HepG2 (cell line): ENCODE data around the gene SNRPD3. TPM values are rescaled to one million over a fixed set of nuclear protein-coding genes. Genes with fewer than 3 reads are reported as not detected.

Source experiments
- ARNTL ChIP-seq: sonication (generic); formaldehyde crosslinking; IDR thresholded peaks from 2 replicates; pipeline ENCODE4 v1.4.0; 2020; ENCODE audit warnings: mild to moderate bottlenecking, missing genetic modification reagents
- DR1 ChIP-seq: sonication (generic); formaldehyde crosslinking; IDR thresholded peaks from 2 replicates; pipeline ENCODE4 v1.8.0; 2021; ENCODE audit warnings: mild to moderate bottlenecking, missing genetic modification reagents, inconsistent platforms
- HNF1A ChIP-seq, 2 experiments: sonication (generic) in 1 of 2; formaldehyde crosslinking in 1 of 2; IDR thresholded peaks; 2 replicates each; pipeline versions ENCODE4 v1.4.0 to v1.6.1; 2016 to 2020; ENCODE audit warnings: borderline replicate concordance in 1 of 2, low read depth in 1 of 2, mild to moderate bottlenecking in 1 of 2, missing genetic modification reagents in 1 of 2
- JDP2 ChIP-seq: sonication (generic); formaldehyde crosslinking; IDR thresholded peaks from 2 replicates; pipeline ENCODE4 v1.8.1; 2022; ENCODE audit warnings: missing genetic modification reagents, borderline replicate concordance
- KMT2B ChIP-seq: IDR thresholded peaks from 2 replicates; pipeline ENCODE4 v1.6.1; 2016; ENCODE audit warnings: missing genetic modification reagents, missing compliant biosample characterization
- MAX ChIP-seq: IDR thresholded peaks from 2 replicates; pipeline ENCODE4 v1.6.1; 2012; ENCODE audit warnings: inconsistent platforms
- MAZ ChIP-seq, 2 experiments: sonication (generic) in 1 of 2; formaldehyde crosslinking in 1 of 2; IDR thresholded peaks; 2 replicates each; pipeline versions ENCODE4 v1.5.0 to v1.6.1; 2012 to 2020; ENCODE audit warnings: low read depth in 2 of 2, mild to moderate bottlenecking in 2 of 2, borderline replicate concordance in 1 of 2, improper control_type of control experiment in 1 of 2, low read length in 1 of 2, missing genetic modification reagents in 1 of 2, moderate library complexity in 1 of 2
- MBNL3 ChIP-seq: fragments of 250-450 bp; sonication (Bioruptor Pico); conservative IDR thresholded peaks from 2 replicates; pipeline ENCODE4 v1.8.0; 2022; ENCODE audit warnings: mild to moderate bottlenecking, inconsistent platforms
- NFYC ChIP-seq: IDR thresholded peaks from 2 replicates; pipeline ENCODE4 v1.6.1; 2016; ENCODE audit warnings: missing genetic modification reagents, missing compliant biosample characterization
- RORA ChIP-seq: sonication (generic); formaldehyde crosslinking; IDR thresholded peaks from 2 replicates; pipeline ENCODE4 v1.5.0; 2020; ENCODE audit warnings: mild to moderate bottlenecking, missing genetic modification reagents, moderate library complexity
- SOX5 ChIP-seq: IDR thresholded peaks from 2 replicates; pipeline ENCODE4 v1.6.1; 2016; ENCODE audit warnings: borderline replicate concordance
- SRSF1 ChIP-seq: fragments of 200-400 bp; formaldehyde crosslinking; optimal IDR thresholded peaks from 2 replicates; pipeline ENCODE3; 2017; ENCODE audit warnings: mild to moderate bottlenecking, low read depth, low read length, moderate library complexity
- SRY ChIP-seq: sonication (generic); formaldehyde crosslinking; IDR thresholded peaks from 2 replicates; pipeline ENCODE4 v1.8.0; 2022; ENCODE audit warnings: mild to moderate bottlenecking, missing genetic modification reagents
- ZFAT ChIP-seq: sonication (generic); formaldehyde crosslinking; conservative IDR thresholded peaks from 2 replicates; pipeline ENCODE4 v1.8.1; 2023; ENCODE audit warnings: missing genetic modification reagents, inconsistent platforms
- ZNF12 ChIP-seq: sonication (generic); formaldehyde crosslinking; IDR thresholded peaks from 2 replicates; pipeline ENCODE4 v1.5.0; 2020; ENCODE audit warnings: missing genetic modification reagents
- ZNF143 ChIP-seq: sonication (generic); formaldehyde crosslinking; IDR thresholded peaks from 2 replicates; pipeline ENCODE4 v1.4.0; 2020; ENCODE audit warnings: missing genetic modification reagents
- ZNF34 ChIP-seq: sonication (generic); formaldehyde crosslinking; IDR thresholded peaks from 2 replicates; pipeline ENCODE4 v1.4.0; 2020; ENCODE audit warnings: mild to moderate bottlenecking, missing genetic modification reagents, borderline replicate concordance
- ZNF451 ChIP-seq: sonication (generic); formaldehyde crosslinking; IDR thresholded peaks from 2 replicates; pipeline ENCODE4 v1.5.0; 2020; ENCODE audit warnings: mild to moderate bottlenecking, missing genetic modification reagents
- ZNF773 ChIP-seq: sonication (generic); formaldehyde crosslinking; IDR thresholded peaks from 2 replicates; pipeline ENCODE4 v1.4.0; 2020; ENCODE audit warnings: missing genetic modification reagents, borderline replicate concordance
- ZNF788 ChIP-seq: sonication (generic); formaldehyde crosslinking; IDR thresholded peaks from 2 replicates; pipeline ENCODE4 v1.5.0; 2020; ENCODE audit warnings: mild to moderate bottlenecking, missing genetic modification reagents, borderline replicate concordance
- polyA plus RNA-seq, 8 experiments: library from polyadenylated mRNA; depleted of rRNA in 3 of 8; stranded (reverse) in 7 of 8; unstranded in 1 of 8; fragments of >200 nt; fragmentation: Illumina TruSeq in 4 of 8; extraction: Trizol in 4 of 8; gene quantifications; 2 replicates each; pipeline versions ENCODE4 v1.2.1 to v1.2.3, GENCODE V29; 2011 to 2016; ENCODE audit warnings: low read depth in 4 of 8, missing spikeins in 1 of 8, mixed read lengths in 1 of 8; ENCODE audit not compliant: insufficient read depth in 1 of 8
- total RNA-seq, 5 experiments: library from RNA; depleted of rRNA; stranded (reverse); fragments of >200 nt; fragmentation: Illumina TruSeq; extraction: Trizol; gene quantifications; 2 replicates each; pipeline ENCODE4 v1.2.3, GENCODE V29; 2016; ENCODE audit warnings: low read depth in 1 of 5
- TF ChIP-seq, protein P1 (sequence below): sonication (generic); formaldehyde crosslinking; IDR thresholded peaks from 2 replicates; pipeline ENCODE4 v1.5.0; 2020; ENCODE audit warnings: missing genetic modification reagents
- TF ChIP-seq, protein P2 (sequence below): sonication (generic); formaldehyde crosslinking; conservative IDR thresholded peaks from 2 replicates; pipeline ENCODE4 v1.4.0; 2020; ENCODE audit warnings: missing genetic modification reagents

The SNRPD3 gene
- total and polyA plus RNA-seq, 2 of the 13 experiments (the other 11 are each of a cell fraction or from before 2014, with no cell fraction given), result 110 to 209 TPM

- peak; percentile 98 for TF ChIP-seq HNF1A (IDR thresholded peaks at IDR 0.05; ENCODE audit: low read depth)
- TF ChIP-seq HNF1A (CRISPR knock-in tag; IDR thresholded peaks at IDR 0.05; ENCODE audit: borderline replicate concordance), result peak; percentile 99
- TF ChIP-seq ZNF773 (CRISPR knock-in tag), result peak; percentile 80; the same call in 1 of the 2 replicates
- TF ChIP-seq MBNL3 (CRISPR knock-in tag), result no peak
- TF ChIP-seq, protein P1, sequence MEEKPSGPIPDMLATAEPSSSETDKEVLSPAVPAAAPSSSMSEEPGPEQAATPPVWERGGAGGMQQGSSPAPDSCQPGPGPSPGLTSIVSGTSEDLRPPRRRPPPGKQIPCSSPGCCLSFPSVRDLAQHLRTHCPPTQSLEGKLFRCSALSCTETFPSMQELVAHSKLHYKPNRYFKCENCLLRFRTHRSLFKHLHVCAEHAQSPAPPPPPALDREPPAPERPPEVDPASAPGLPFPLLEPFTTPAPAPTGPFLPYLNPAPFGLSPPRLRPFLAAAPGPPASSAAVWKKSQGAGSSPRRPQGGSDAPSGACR (CRISPR knock-in tag), result peak; percentile 92
- peak; percentile 52; the same call in 1 of the 2 replicates for TF ChIP-seq NFYC (CRISPR knock-in tag)
- TF ChIP-seq ZNF34 (CRISPR knock-in tag), result peak; percentile 47; the same call in 1 of the 2 replicates
- TF ChIP-seq ZNF143 (CRISPR knock-in tag), result peak; percentile 54; the same call in 1 of the 2 replicates
- peak; percentile 85; the same call in 1 of the 2 replicates for TF ChIP-seq ZNF12 (CRISPR knock-in tag)
- no peak for TF ChIP-seq JDP2 (CRISPR knock-in tag)
- peak; percentile 85 for TF ChIP-seq SRY (CRISPR knock-in tag)
- TF ChIP-seq SRSF1, result peak; percentile 80
- TF ChIP-seq ARNTL, result peak; percentile 96
- TF ChIP-seq, protein P2, sequence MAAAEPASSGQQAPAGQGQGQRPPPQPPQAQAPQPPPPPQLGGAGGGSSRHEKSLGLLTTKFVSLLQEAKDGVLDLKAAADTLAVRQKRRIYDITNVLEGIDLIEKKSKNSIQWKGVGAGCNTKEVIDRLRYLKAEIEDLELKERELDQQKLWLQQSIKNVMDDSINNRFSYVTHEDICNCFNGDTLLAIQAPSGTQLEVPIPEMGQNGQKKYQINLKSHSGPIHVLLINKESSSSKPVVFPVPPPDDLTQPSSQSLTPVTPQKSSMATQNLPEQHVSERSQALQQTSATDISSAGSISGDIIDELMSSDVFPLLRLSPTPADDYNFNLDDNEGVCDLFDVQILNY (CRISPR knock-in tag), result no peak
- TF ChIP-seq KMT2B (CRISPR knock-in tag), result peak; percentile 88
- peak; percentile 91 for TF ChIP-seq SOX5 (CRISPR knock-in tag)
- peak; percentile 98 for TF ChIP-seq ZNF788 (CRISPR knock-in tag)
- peak; percentile 98 for TF ChIP-seq ZNF451 (CRISPR knock-in tag)
- TF ChIP-seq ZFAT (CRISPR knock-in tag), result no peak
- no peak for TF ChIP-seq MAZ (IDR thresholded peaks at IDR 0.05; ENCODE audit: borderline replicate concordance, low read depth, low read length)
- TF ChIP-seq MAZ (CRISPR knock-in tag; IDR thresholded peaks at IDR 0.05; ENCODE audit: low read depth), result peak; percentile 95
- peak; percentile 100 for TF ChIP-seq MAX
- no peak for TF ChIP-seq RORA (CRISPR knock-in tag)
- TF ChIP-seq DR1 (CRISPR knock-in tag), result peak; percentile 51; the same call in 1 of the 2 replicates
Observed at GRCh38 chr22:24514241-24515026, 41.4 kb upstream of the SNRPD3 start (continued).
